Left ventricle myocardium inferior (tissue), 1 donor: Measurements from ENCODE around the gene IFITM2. TPM values are rescaled to one million over a fixed set of nuclear protein-coding genes. Genes with fewer than 3 reads are reported as not detected.

Source experiments
- DNase-seq: peaks from one replicate; pipeline ENCODE4 v3.0.0-alpha.2; 2020
- H3K27ac ChIP-seq: fragments of 200-600 bp; replicated peaks from 2 replicates; pipeline ENCODE4 v1.8.0; 2021
- H3K27me3 ChIP-seq: fragments of 200-600 bp; 2 replicates; pipeline ENCODE4 v1.8.0; 2021; ENCODE audit warnings: low read depth
- H3K36me3 ChIP-seq: fragments of 200-600 bp; 2 replicates; pipeline ENCODE4 v1.8.0; 2021
- H3K4me1 ChIP-seq: fragments of 200-600 bp; 2 replicates; pipeline ENCODE4 v1.8.0; 2021
- H3K4me3 ChIP-seq: fragments of 200-600 bp; 2 replicates; pipeline ENCODE4 v1.8.0; 2021; ENCODE audit warnings: mild to moderate bottlenecking, moderate library complexity
- H3K9me3 ChIP-seq: fragments of 200-600 bp; replicated peaks from 2 replicates; pipeline ENCODE4 v1.8.0; 2021
- CTCF ChIP-seq: fragments of 200-600 bp; IDR thresholded peaks from 2 replicates; pipeline ENCODE4 v1.8.0; 2021; ENCODE audit warnings: antibody characterized with exemption, mild to moderate bottlenecking, borderline replicate concordance
- intact Hi-C: fragments of 100-400 bp; cut with micrococcal nuclease; formaldehyde crosslinking; loops from one replicate; pipeline ENCODE4 v1.11.0; 2022
- total RNA-seq: library from RNA; stranded (reverse); fragmentation: NEBNext Ultra II Directional; extraction: Animal tissue kit (Norgen Biotek cat#: 25700); gene quantifications from one replicate; pipeline ENCODE4 v1.2.1, GENCODE V29; 2021
- donor health status: DM: no; HTN: yes; CAD: no; lungs with severe emphysema.

The IFITM2 gene
- total RNA-seq, 1 donor from 2014 or later = 160 TPM

GRCh38 chr11:358129-358800, 50.6 kb downstream of the IFITM2 start:
- no peak for DNase-seq
- Histone ChIP-seq H3K27me3 (peaks cover 32% of the 10 kb centered on the region), H3K4me3 (no peak overlapping the region), H3K9me3 (peaks cover 14% of the 10 kb centered on the region), H3K36me3 (no peaks in the 10 kb centered on the region), H3K27ac (no peak overlapping the region), H3K4me1 (peaks cover 27% of the 10 kb centered on the region)
- no peak for TF ChIP-seq CTCF
- intact Hi-C loops = no loop called here

Other genes with a start within 250 kb of the IFITM2 start
- gene SCGB1C1, start 114.7 kb upstream of the IFITM2 start, total RNA-seq = not detected
- gene BET1L, start 100.4 kb upstream of the IFITM2 start, total RNA-seq = 24.0 TPM
- gene RIC8A, start 100.1 kb upstream of the IFITM2 start, total RNA-seq = 46.1 TPM
- 36.4 TPM for gene SIRT3, start 71.5 kb upstream of the IFITM2 start, total RNA-seq
- 94.1 TPM for gene PSMD13, start 70.8 kb upstream of the IFITM2 start, total RNA-seq
- gene NLRP6, start 29.4 kb upstream of the IFITM2 start, total RNA-seq = not detected
- gene PGGHG, start 18.7 kb upstream of the IFITM2 start, total RNA-seq = 7.2 TPM
- gene IFITM5, start 8.3 kb upstream of the IFITM2 start, total RNA-seq = not detected
- gene IFITM1, start 6.2 kb downstream of the IFITM2 start, total RNA-seq = 83.5 TPM
- gene IFITM3, start 13.0 kb downstream of the IFITM2 start, total RNA-seq = 259 TPM
- 1.5 TPM for gene B4GALNT4, start 61.7 kb downstream of the IFITM2 start, total RNA-seq
- 0.52 TPM for gene PKP3, start 86.4 kb downstream of the IFITM2 start, total RNA-seq
- gene SIGIRR, start 107.2 kb downstream of the IFITM2 start, total RNA-seq = 34.9 TPM
- 0.11 TPM for gene ANO9, start 134.2 kb downstream of the IFITM2 start, total RNA-seq
- gene PTDSS2, start 142.5 kb downstream of the IFITM2 start, total RNA-seq = 30.2 TPM
- gene RNH1, start 199.4 kb downstream of the IFITM2 start, total RNA-seq = 142 TPM
- gene HRAS, start 227.8 kb downstream of the IFITM2 start, total RNA-seq = 55.9 TPM
- gene LRRC56, start 229.7 kb downstream of the IFITM2 start, total RNA-seq = 0.25 TPM